HG03521 (cell line): Measurements from ENCODE around the gene ACER3.
"Not testable (repeated sequence)": the region's sequence is repeated elsewhere in the genome, so short reads cannot be mapped to it uniquely, and the experiment has no call there.

Experiments used
- ATAC-seq: cut with Tn5 transposase; IDR thresholded peaks from one replicate; pipeline ENCODE4 v1.9.1; 2021; ENCODE audit warnings: mild to moderate bottlenecking, moderate library complexity; ENCODE audit not compliant: unreplicated experiment

The ACER3 gene

DNA sequence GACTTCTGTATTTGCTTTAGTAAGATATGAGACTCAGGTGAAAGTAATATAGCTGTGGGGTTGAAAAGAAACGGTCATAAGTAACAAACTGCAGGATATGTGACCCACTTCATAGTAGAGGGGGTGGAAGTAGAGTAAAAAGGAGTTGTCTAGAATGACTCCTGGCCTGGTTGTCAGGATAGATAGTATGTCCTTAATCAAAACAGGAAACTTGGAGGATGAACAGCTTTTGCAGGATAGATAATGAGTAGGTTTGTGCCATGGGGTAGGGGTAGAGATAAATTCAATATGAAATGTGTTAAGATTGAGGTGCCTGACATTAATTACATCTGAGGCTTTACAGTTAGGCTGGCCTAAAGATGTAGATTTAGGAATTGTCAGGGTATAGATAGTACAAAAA lies 126.5 kb downstream of the ACER3 start:
- no peak for ATAC-seq

DNA sequence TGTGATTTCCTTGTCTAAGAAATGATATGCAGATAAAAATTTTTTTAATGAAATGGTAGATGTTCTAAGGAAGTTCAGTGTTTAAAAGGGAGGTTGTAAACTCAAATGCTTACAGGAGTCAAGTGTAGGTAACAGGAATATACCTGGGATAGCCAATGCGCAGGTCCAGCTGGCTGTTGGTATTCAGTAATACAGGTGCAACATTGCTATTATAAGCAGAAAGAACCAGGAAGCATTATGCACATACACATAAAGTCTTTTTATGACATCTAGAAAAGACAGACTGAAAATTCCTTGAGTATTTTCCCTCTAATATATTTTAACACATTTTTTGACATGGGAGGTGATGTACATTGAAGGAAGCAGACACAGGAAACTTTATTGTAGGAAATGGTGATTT lies 129.9 kb downstream of the ACER3 start:
- no peak for ATAC-seq

DNA sequence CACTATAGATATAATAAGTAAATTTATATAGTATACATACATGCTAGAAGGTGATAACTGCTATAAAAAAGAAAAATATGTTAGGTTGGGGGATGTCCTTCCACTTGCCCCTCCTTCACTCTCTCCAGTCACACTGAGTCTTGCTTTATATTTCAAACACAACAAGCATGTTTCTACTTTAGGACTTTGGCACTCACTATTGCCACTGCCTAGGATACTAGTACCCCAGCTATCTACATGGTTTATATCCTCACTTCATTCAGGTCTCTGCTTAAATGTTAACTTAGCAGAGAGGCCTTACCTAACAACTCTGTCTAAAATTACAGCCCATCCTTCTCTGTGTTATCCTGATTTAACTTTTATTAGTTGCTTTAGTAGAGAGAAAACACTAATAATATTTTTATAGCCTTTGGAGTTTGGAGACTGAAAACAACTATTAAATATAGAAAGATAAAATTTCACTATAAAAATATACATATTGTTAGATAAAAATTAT lies 134.4 kb downstream of the ACER3 start:
- no peak for ATAC-seq

DNA sequence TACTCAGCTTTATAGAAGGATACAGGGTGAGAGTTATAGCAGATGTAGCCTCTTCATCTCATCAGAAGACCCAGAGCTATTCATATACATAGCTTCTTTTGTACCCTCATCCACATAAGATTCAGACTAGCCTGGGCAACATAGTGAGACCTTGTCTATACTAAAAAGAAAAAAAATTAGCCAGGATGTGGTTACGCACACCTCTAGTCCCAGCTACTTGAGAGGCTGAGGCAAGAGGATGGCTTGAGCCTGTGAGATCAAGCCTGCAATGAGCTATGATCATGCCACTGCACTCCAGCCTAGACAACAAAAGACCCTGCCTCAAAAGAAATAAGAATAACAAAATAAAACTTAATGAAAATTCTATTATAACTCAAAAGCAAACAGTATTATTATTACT lies 136.8 kb downstream of the ACER3 start:
- ATAC-seq: no peak

DNA sequence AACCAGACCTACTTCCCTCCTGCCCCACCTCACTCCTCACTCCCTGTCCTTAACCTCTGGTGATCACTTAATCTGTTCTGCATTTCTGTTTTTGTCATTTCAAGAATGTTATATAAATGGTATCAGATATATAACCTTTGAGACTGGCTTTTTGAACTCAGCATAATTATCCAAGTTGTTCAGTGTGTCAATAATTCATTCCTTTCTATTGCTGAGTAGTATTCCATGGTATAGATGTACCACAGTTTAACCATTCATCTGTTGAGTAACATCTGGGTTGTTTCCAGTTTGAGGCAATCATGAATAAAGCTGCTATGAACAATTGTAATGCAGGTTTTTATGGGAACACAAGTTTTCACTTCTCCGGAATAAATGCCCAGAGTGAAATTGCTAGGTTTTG lies 138.9 kb downstream of the ACER3 start:
- no peak for ATAC-seq

DNA sequence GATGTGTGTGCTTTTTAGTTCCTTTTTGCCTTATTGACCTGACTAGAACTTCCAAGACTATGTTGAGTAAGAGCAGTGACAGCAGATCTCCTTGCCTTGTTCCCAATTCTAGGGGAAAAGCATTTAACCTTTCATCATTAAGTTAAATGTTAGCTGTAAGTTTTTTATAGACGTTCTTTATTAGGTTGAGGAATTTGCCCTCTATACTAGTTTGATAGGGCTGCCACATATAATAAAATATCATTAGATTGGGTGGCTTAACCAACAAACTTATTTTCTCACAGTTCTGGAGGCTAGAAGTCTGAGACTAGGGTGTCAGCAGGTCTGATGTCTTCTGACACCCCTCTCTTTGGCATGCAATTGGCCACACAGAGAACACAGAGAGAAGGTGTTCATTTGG lies 140.9 kb downstream of the ACER3 start:
- ATAC-seq: no peak

DNA sequence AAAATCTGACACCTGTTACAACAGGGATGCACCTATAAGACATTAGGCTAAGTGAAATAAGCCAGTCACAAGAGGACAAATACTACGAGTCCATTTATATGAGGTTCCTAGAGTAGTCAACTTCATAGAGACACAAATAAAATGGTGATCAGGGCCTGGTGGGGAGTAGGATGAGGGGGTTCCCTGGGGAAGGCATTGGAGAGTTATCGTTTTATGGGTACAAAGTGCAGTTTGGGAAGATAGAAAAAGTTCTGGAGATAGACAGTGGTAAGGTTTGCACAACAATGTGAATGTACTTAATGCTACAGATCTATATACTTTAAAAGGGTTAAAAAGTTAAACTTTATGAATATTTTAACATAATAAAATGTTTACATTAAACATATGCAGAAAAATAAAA lies 142.1 kb downstream of the ACER3 start:
- ATAC-seq: no peak

DNA sequence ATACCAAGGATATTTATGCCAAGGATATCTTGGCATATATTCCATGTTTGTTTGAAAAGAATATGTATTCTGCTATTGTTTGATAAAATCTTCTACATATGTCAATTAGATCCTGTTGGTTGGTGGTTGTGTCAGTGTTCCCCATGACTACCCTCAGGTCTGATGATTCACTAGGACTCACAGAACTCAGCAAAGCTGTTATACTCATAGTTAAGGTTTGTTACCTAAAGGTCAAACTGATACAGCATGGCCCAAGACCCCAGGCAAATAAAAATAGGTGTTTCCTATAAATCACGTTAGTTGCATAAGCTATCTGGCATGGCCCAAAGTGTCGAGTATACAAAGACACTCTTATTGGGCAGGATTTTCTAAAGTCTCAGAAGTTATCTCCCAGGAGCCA lies 143.2 kb downstream of the ACER3 start:
- no peak for ATAC-seq

DNA sequence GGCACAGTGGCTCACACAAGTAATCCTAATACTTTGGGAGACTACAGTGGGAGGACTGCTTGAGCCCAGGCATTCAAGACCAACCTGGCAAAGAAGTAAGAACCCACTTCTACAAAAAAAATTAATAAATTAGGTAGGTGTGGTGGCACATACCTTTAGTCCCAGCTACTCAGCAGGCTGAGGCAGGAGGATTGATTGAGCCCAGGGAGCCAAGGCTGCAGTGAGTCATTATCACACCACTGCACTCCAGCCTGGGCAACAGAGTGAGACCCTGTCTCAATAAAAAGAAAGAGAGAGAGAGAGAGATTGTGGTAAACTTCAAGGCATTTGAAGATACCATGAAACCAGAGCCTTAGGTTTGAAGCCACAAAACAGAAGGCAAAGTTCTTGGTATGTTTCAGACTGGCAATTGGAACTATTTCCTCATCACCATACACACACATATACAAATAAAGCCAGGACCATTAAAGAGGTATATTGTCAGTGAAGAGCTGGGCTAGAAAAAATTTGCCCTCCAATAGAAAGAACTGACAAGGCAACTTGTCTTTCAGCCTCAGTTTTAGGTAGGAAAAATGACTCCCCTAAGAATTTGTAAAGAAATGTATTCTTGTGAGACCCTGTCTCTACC lies 148.9 kb downstream of the ACER3 start:
- ATAC-seq: no peak

DNA sequence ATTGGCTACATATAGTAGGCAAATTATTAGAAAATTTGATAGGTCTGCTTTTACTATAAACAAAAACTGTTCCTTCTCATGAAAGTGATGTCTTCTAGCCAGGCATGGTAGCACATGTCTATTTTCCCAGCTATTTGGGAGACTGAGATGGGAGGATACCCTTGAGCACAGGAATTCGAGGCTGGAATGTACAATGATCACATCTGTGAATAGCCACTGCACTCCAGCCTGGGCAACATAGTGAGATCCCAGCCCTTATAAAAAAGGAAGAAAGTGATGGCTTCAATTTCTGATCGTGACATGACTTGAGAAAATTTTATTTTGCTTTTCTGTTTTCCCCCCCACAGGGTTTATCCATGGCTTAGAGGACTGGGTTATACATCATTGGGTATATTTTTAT lies 154.0 kb downstream of the ACER3 start:
- no peak for ATAC-seq

DNA sequence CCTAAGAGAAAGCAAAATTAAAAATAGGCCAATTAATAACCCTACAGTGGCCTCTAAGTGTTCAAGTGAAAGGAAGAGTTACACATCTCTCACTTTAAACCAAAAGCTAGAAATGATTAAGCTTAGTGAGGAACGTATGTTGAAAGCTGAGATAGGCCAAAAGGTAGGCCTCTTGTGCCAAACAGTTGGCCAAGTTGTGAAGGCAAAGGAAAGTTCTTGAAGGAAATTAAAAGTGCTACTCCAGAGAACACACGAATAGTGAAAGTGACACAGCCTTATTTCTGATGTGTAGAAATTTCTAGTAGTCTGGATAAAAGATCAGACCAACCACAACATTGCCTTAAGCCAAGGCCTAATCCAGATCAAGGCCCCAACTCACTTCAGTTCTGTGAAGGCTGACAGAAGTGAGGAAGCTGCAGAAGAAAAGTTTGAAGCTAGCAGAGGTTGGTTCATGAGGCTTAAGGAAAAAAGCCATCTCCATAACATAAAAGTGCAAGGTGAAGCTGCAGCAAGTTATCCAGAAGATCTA lies 157.7 kb downstream of the ACER3 start:
- not testable (repeated sequence) for ATAC-seq

DNA sequence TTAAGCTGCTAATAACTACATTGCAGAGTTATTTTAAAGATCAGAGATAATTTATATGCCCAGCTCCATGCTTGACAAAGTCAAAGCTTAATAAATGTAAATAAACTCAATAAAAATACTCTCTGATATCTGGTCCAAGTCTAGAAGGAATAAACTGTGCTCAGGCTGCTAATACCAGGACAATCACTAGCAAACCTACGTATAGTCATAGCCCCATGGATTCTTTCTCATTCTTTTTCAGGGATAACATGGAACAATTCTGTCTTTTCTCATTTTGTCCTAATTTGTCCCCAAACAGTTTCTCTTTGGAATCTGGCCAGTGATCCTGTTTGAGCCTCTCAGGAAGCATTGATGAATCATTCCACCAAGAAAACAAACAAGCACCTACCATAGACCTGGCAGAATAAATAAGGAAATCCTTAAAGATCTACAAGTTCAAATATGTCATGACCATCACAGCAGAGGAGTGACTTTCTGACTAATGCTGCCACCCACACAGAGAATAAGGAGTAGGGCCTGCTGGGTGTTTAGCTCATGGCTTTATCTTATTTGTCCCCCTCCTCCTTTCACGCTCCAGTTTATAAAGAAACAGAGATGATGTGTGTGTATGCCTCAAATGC lies 159.4 kb downstream of the ACER3 start:
- ATAC-seq: no peak

DNA sequence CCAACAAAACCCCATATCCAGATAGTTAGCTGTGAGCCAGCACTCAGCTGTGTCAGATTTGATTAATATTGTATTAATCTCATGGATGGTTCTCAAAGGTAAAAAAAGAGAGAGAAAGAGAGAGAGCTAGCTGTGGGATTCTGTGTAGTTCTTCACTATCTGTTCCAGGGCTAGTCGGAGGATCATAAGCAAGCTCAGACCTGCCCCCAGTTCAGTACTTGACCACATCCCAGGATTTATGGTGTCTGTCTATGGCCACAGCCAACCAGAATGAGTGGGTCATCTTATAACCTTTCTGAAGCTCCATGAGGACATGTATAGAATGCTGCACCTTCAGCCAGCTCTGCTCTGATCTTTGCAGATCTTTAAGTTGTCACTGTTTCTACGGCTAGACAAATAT lies 160.0 kb downstream of the ACER3 start:
- ATAC-seq: no peak

DNA sequence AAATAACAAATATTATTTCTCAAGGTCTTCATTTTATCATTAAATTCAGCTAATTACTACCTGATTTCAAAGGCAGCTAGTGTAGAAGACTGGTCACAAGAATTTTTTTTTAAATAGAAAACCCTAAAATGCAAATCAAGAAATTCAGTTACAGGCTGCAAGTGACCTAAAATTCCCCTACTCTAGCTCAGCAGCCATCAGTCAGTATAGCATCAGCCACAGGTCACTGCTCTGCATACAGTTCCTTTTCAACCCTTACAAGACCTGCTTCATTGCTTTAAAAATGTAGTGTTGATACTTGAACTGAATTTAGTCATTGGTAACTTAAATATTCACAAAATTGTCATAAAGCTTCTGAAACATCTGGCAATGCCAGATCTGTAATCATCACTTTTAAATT lies 164.0 kb downstream of the ACER3 start:
- no peak for ATAC-seq

DNA sequence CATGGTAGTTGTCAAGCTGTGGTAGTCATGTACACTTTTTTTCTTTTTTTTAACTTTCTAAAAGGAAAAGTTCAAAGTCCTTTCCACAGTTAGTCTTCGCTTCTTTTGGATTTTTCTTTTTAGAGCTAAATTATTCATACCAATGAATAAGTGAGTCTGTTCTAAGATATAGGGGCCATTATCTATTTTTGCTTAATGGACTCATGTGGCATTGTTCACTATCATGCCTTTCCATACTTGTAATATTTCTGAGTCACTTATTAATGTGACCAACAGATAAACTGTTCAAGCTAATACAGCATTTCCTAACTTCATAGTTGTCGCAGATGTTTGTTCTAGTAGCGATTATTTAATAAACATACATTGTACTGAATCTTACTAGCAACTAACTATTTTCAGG lies 165.5 kb downstream of the ACER3 start:
- no peak for ATAC-seq

DNA sequence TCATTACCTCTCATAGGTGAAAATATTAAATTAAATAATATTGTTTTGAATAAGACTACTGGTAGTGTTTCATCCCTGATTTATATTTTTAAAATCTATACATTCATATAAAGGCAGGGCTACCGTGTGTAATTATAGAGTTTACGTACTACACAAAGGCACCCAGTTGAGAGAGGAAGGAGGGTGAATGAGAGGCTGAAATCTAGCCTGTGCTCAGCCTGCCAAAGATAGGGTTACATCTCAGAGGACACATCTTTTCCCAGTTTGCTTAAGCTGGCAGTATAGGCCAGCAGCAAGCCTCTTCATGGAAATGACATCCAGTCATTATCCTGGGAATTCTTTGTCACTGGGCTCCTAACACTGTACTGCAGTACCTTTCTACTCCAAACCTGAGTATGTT lies 166.0 kb downstream of the ACER3 start:
- ATAC-seq: no peak

DNA sequence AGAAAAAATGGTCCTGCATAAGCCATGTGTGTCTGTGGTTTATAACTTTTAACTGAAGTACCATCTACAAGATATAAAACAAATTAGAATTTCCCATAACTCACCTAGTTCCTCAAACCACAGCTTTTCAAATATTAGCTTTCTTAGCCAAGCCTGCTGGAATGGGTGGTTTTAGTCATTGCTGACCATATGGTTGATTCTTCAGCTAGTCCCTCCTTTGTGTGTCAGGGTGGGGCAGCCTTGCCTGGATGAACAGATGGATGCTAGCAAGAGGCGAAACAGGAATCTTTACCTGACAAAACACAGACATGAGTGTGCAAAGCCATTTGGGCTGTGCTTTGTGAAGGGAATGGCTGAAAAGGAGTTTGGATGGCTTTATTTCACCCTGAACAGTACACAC lies 166.6 kb downstream of the ACER3 start:
- no peak for ATAC-seq

DNA sequence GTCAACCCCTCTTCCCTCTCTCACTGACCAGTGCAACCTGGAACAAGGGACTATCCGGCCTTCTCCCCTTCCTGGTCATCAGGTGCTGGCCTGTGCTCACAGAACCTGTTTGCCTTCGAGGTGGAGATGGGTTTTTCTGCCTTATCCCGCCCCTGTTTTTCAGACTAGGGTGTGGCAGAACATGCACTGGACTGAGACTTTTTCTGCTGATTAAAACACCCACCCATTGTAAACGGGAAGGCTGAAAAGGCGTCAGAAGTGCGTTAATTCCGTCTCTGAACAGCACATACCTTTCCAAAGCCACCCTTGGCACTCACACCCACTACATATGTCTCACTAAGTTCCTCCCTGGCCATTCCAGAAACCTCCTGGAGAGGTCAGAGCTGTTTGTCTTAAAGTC lies 169.1 kb downstream of the ACER3 start:
- no peak for ATAC-seq

DNA sequence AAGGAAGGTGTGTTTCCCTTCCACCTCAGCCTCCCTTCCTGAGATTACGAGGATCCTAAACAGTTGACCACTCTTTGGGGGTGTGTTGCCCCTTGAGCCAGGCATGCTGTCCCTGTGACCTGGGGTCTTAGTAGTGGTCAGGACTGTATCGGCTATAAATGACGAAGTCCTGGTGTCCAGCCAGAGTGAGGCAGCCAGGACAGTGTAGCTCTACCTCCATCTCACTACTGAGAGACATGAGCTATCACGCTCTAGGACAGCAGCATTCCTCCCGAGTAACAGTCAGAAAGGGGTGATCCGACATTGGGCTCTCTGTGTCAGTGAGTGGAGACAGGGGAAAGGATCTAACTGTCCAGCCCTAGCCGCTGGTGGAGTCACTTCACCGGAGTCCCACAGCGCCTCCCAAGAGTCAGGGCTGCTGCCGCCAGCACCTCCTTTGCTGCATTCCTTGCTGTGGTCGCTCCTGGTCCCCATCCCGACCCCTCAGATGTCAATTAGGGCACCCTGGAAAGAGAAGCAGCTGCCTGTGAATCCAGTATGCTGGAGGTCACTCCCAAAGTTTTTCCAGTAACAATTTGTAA lies 170.2 kb downstream of the ACER3 start:
- no peak for ATAC-seq

DNA sequence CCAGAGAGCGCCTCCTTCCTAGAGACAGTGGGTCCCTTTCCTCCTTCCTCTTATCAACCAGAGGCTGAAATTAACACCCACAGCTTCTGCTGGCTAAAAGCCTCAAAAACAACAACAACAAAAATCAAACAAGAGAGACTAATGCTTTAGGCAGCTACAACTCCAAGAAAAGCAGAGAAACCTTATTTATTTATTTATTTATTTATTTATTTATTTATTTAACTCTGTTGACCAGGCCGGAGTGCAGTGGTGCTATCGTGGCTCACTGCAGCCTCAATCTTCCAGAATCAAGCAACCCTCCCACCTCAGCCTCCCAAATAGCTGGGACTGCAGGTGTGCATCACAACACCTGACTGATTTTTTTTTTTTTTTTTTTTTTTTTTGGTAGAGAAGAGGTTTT lies 170.9 kb downstream of the ACER3 start:
- no peak for ATAC-seq

DNA sequence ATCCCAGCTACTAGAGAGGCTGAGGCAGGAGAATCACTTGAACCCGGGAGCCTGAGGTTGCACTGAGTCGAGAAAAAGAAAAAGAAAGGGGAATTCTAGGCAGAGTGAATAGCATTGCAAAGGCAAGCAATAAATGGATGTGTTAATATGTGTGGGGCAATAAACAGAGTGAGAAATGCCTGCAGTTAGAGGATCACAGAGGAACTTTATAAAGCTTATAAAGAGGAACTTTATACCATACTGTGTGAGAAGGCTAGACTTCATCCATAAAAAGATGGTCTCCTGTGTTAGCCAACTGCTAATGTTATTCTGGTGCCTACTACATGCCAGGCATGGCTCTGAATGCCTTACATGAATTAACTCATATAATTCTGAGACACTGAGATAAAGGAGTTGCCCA lies 174.3 kb downstream of the ACER3 start:
- ATAC-seq: no peak

DNA sequence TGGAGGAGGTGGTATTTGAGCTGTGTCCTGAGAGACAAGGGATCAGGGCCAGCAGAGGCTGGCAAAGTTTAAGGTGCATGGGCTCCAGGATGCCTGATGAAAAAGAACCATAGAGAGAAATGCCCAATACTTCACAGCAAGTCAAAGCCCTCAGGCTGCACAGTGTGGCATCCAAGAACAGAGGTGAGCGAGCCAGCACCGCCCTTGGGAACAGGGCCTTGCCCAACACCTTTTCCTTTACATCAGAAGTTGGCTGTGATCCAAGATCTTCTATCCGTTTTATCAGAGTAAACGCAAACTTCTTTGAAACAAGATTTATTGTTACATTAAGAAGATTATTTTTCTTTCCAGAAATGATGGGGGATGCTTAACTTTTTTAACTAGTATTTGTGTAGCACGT lies 174.9 kb downstream of the ACER3 start:
- ATAC-seq: no peak
